H9 (cell line): ENCODE data around the gene DIP2C. TPM values are rescaled to one million over a fixed set of nuclear protein-coding genes. Genes with fewer than 3 reads are reported as not detected.

ENCODE experiments used
- DNase-seq: peaks from one replicate; pipeline ENCODE4 v3.0.0-alpha.2; 2017
- H2AFZ ChIP-seq: one replicate; pipeline ENCODE4 v1.6.1; 2013; ENCODE audit warnings: mild to moderate bottlenecking, low read length, control low read depth, moderate library complexity
- H2AK5ac ChIP-seq: 2 replicates; pipeline ENCODE4 v1.6.1; 2013; ENCODE audit warnings: low read length, control low read depth, mixed read lengths; ENCODE audit not compliant: insufficient read length
- H2BK120ac ChIP-seq: one replicate; pipeline ENCODE4 v1.6.1; 2013; ENCODE audit warnings: low read depth, mild to moderate bottlenecking, low read length, control low read depth, inconsistent platforms; ENCODE audit not compliant: poor library complexity, severe bottlenecking
- H2BK12ac ChIP-seq: 2 replicates; pipeline ENCODE4 v1.6.1; 2013; ENCODE audit warnings: low read length, control low read depth, mixed read lengths, low read depth; ENCODE audit not compliant: insufficient read length
- H2BK15ac ChIP-seq: 2 replicates; pipeline ENCODE4 v1.6.1; 2013; ENCODE audit warnings: low read depth, low read length, control low read depth
- H2BK20ac ChIP-seq: one replicate; pipeline ENCODE4 v1.6.1; 2013; ENCODE audit warnings: low read depth, mild to moderate bottlenecking, low read length, control low read depth, inconsistent platforms; ENCODE audit not compliant: poor library complexity, severe bottlenecking
- H2BK5ac ChIP-seq: 2 replicates; pipeline ENCODE4 v1.6.1; 2013; ENCODE audit warnings: low read length, control low read depth, mixed read lengths; ENCODE audit not compliant: insufficient read length
- H3K14ac ChIP-seq: 2 replicates; pipeline ENCODE4 v1.6.1; 2013; ENCODE audit warnings: low read length, control low read depth; ENCODE audit not compliant: insufficient read depth
- H3K18ac ChIP-seq: 2 replicates; pipeline ENCODE4 v1.6.1; 2013; ENCODE audit warnings: low read depth, mild to moderate bottlenecking, mixed read lengths, low read length, control low read depth; ENCODE audit not compliant: insufficient read length
- H3K23ac ChIP-seq: 2 replicates; pipeline ENCODE4 v1.6.1; 2013; ENCODE audit warnings: low read length, control low read depth, mixed read lengths, low read depth; ENCODE audit not compliant: insufficient read length
- H3K23me2 ChIP-seq: 2 replicates; pipeline ENCODE4 v1.6.1; 2013; ENCODE audit warnings: low read depth, mild to moderate bottlenecking, mixed read lengths, low read length, control low read depth; ENCODE audit not compliant: insufficient read length, poor library complexity, severe bottlenecking
- H3K27ac ChIP-seq: 2 replicates; pipeline ENCODE4 v1.5.1; 2013; ENCODE audit warnings: low read length, control low read depth, mixed read lengths, low read depth; ENCODE audit not compliant: insufficient read length
- H3K27me3 ChIP-seq: 2 replicates; pipeline ENCODE4 v1.6.1; 2013; ENCODE audit warnings: low read length, control low read depth, inconsistent platforms; ENCODE audit not compliant: insufficient read depth
- H3K4ac ChIP-seq: 2 replicates; pipeline ENCODE4 v1.6.1; 2013; ENCODE audit warnings: low read depth, mild to moderate bottlenecking, control low read depth, inconsistent platforms, low read length, moderate library complexity
- H3K4me1 ChIP-seq: 2 replicates; pipeline ENCODE4 v1.6.1; 2013; ENCODE audit warnings: low read length, control low read depth, inconsistent platforms; ENCODE audit not compliant: insufficient read depth
- H3K4me2 ChIP-seq: 2 replicates; pipeline ENCODE4 v1.6.1; 2013; ENCODE audit warnings: low read length, control low read depth, mixed read lengths; ENCODE audit not compliant: insufficient read length, insufficient read depth
- H3K56ac ChIP-seq: 2 replicates; pipeline ENCODE4 v1.6.1; 2013; ENCODE audit warnings: low read depth, mild to moderate bottlenecking, mixed read lengths, low read length, control low read depth; ENCODE audit not compliant: insufficient read length
- H3K79me1 ChIP-seq: 2 replicates; pipeline ENCODE4 v1.6.1; 2013; ENCODE audit warnings: low read depth, mild to moderate bottlenecking, moderate library complexity, low read length, control low read depth, inconsistent platforms; ENCODE audit not compliant: insufficient read depth, poor library complexity, severe bottlenecking
- H3K79me2 ChIP-seq: 2 replicates; pipeline ENCODE4 v1.6.1; 2013; ENCODE audit warnings: low read length, control low read depth, inconsistent platforms; ENCODE audit not compliant: insufficient read depth
- H3K9ac ChIP-seq: 2 replicates; pipeline ENCODE4 v1.6.1; 2013; ENCODE audit warnings: low read length, control low read depth, mixed read lengths; ENCODE audit not compliant: insufficient read length; ENCODE audit errors: extremely low read depth
- H3K9me3 ChIP-seq: one replicate; pipeline ENCODE4 v1.6.1; 2013; ENCODE audit warnings: low read depth, low read length, inconsistent platforms; ENCODE audit not compliant: control insufficient read depth
- H3T11ph ChIP-seq: one replicate; pipeline ENCODE4 v1.6.1; 2013; ENCODE audit warnings: mild to moderate bottlenecking, low read length, control low read depth, inconsistent platforms
- H4K20me1 ChIP-seq: one replicate; pipeline ENCODE4 v1.6.1; 2013; ENCODE audit not compliant: control insufficient read depth, insufficient read length, insufficient read depth
- H4K5ac ChIP-seq: 2 replicates; pipeline ENCODE4 v1.6.1; 2013; ENCODE audit warnings: low read depth, mild to moderate bottlenecking, mixed read lengths, low read length, control low read depth; ENCODE audit not compliant: insufficient read length
- H4K8ac ChIP-seq: replicated peaks from 2 replicates; pipeline ENCODE4 v1.6.1; 2013; ENCODE audit warnings: low read length, control low read depth, mixed read lengths, low read depth; ENCODE audit not compliant: insufficient read length
- H4K91ac ChIP-seq: 2 replicates; pipeline ENCODE4 v1.6.1; 2013; ENCODE audit warnings: low read depth, mild to moderate bottlenecking, moderate library complexity, mixed read lengths, low read length, control low read depth; ENCODE audit not compliant: insufficient read length
- H3K27ac Mint-ChIP-seq, 3 experiments: 2 replicates in 2 of 3; 3 replicates in 1 of 3; pipeline ENCODE4 v1.8.0; 2020 to 2021; ENCODE audit warnings: mixed read lengths in 3 of 3, mild to moderate bottlenecking in 1 of 3, moderate library complexity in 1 of 3
- H3K27me3 Mint-ChIP-seq: 2 replicates; pipeline ENCODE4 v1.8.0; 2021; ENCODE audit warnings: low read depth, mild to moderate bottlenecking, moderate library complexity, mixed read lengths
- H3K36me3 Mint-ChIP-seq, 3 experiments: 2 replicates in 2 of 3; 3 replicates in 1 of 3; pipeline ENCODE4 v1.8.0; 2020 to 2021; ENCODE audit warnings: low read depth in 3 of 3, mixed read lengths in 3 of 3; ENCODE audit not compliant: insufficient read depth in 1 of 3
- H3K4me1 Mint-ChIP-seq, 2 experiments: 2 replicates each; pipeline ENCODE4 v1.8.0; 2020; ENCODE audit warnings: mixed read lengths in 2 of 2
- H3K4me3 Mint-ChIP-seq, 2 experiments: 2 replicates in 1 of 2; 3 replicates in 1 of 2; pipeline ENCODE4 v1.8.0; 2020 to 2021; ENCODE audit warnings: mild to moderate bottlenecking in 2 of 2, mixed read lengths in 2 of 2, moderate library complexity in 1 of 2
- H3K9me3 Mint-ChIP-seq, 2 experiments: 2 replicates in 1 of 2; 3 replicates in 1 of 2; pipeline ENCODE4 v1.8.0; 2020; ENCODE audit warnings: mild to moderate bottlenecking in 2 of 2, mixed read lengths in 2 of 2, moderate library complexity in 1 of 2
- CTCF ChIP-seq: fragments of 200-600 bp; sonication (generic); conservative IDR thresholded peaks from 3 replicates; pipeline ENCODE4 v1.8.0; 2021; ENCODE audit warnings: antibody characterized with exemption, mild to moderate bottlenecking
- WGBS: extraction: QIAGEN DNeasy Blood & Tissue Kit; methylation state at CpG from one replicate; pipeline ENCODE4 v1.1.7; 2013; ENCODE audit warnings: missing lambda C conversion rate, low lambda C conversion rate, mixed read lengths; ENCODE audit not compliant: insufficient read length; ENCODE audit errors: extremely low coverage; 5-methylcytosine and 5-hydroxymethylcytosine counted together
- total RNA-seq: library from RNA; stranded (reverse); gene quantifications from 2 replicates; pipeline ENCODE4 v1.2.1, GENCODE V29; 2021

DIP2C gene
- total RNA-seq, 1 experiment from 2014 or later, result 7.9 TPM

- Histone ChIP-seq H3K27me3 (no peaks in the 10 kb centered on the region), H4K8ac (no peak overlapping the region), H2BK120ac (no peak overlapping the region), H4K20me1 (no peaks in the 10 kb centered on the region), H4K91ac (no peak overlapping the region), H3K9me3 (no peaks in the 10 kb centered on the region), H2BK5ac (no peak overlapping the region), H3T11ph (no peak overlapping the region), H3K4me1 (no peaks in the 10 kb centered on the region; the same call in 1 of the 2 replicates), H2AFZ (no peak overlapping the region), H2BK15ac (no peak overlapping the region), H3K14ac (no peak overlapping the region), H3K23ac (no peak overlapping the region), H3K23me2 (no peaks in the 10 kb centered on the region), H3K79me1 (no peaks in the 10 kb centered on the region), H2BK12ac (no peak overlapping the region), H3K9ac (no peak overlapping the region), H3K18ac (no peak overlapping the region), H3K27ac (no peak overlapping the region), H2AK5ac (no peak overlapping the region), H2BK20ac (no peak overlapping the region), H3K79me2 (no peaks in the 10 kb centered on the region), H3K4me2 (no peak overlapping the region), H3K4ac (no peak overlapping the region), H3K56ac (no peak overlapping the region), H4K5ac (no peak overlapping the region)
- Mint-ChIP-seq H3K4me1 (peaks cover 30 to 48% of the 10 kb centered on the region in 2 experiments), H3K9me3 (no peaks in the 10 kb centered on the region), H3K4me3 (no peak overlapping the region), H3K27me3 (no peaks in the 10 kb centered on the region), H3K27ac (peak overlapping the region; percentile 0 to 7 (median 6); a peak in 3 of 7 replicates), H3K36me3 (peaks cover 0 to 4% (median 0%) of the 10 kb centered on the region in 3 experiments; a peak in 1 of 7 replicates)
- TF ChIP-seq CTCF, result no peak
- no CpG with 5 or more reads among the region's 25 CpGs for WGBS
- no peak for DNase-seq
Observed at GRCh38 chr10:605632-606325, 83.7 kb downstream of the DIP2C start.
